ENCODE measurements around the gene TPM2.

The TPM2 gene

GRCh38 chr9:35689542-35690293 lies at the start of gene TPM2:
TPM2 (minus strand) TSS chr9:35689925; CDS start chr9:35689817, 108 bp downstream.
- DNase-seq = no peak

GRCh38 chr9:35738924-35739323 lies 49.2 kb upstream of the TPM2 start:
- no peak for DNase-seq

- DNase-seq = no peak
Observed at GRCh38 chr9:35738186-35738585, 48.5 kb upstream of the TPM2 start.

- DNase-seq = no peak
Observed at GRCh38 chr9:35737143-35737542, 47.4 kb upstream of the TPM2 start.

- DNase-seq = peak; percentile 58
Observed at GRCh38 chr9:35736201-35736633, 46.5 kb upstream of the TPM2 start.

- DNase-seq = no peak
Observed at GRCh38 chr9:35734096-35734495, 44.4 kb upstream of the TPM2 start.

GRCh38 chr9:35732800-35733541 lies 43.2 kb upstream of the TPM2 start:
- DNase-seq = no peak

- DNase-seq = peak; percentile 99
Observed at GRCh38 chr9:35732185-35732799, 42.6 kb upstream of the TPM2 start, which contains the start of the genes CREB3 and TLN1. CREB3 (plus strand) TSS chr9:35732666; CDS start chr9:35732773, 107 bp downstream. TLN1 (minus strand) TSS chr9:35732195; CDS start chr9:35725694, 6,501 bp downstream.

GRCh38 chr9:35731415-35732184 lies 41.9 kb upstream of the TPM2 start:
- no peak for DNase-seq

- no peak for DNase-seq
Observed at GRCh38 chr9:35730486-35730854, 40.7 kb upstream of the TPM2 start.

GRCh38 chr9:35729700-35730485 lies 40.2 kb upstream of the TPM2 start:
- no peak for DNase-seq

- no peak for DNase-seq
Observed at GRCh38 chr9:35729101-35729500, 39.4 kb upstream of the TPM2 start.

- no peak for DNase-seq
Observed at GRCh38 chr9:35728041-35728971, 38.6 kb upstream of the TPM2 start.

GRCh38 chr9:35727676-35728040 lies 37.9 kb upstream of the TPM2 start:
- no peak for DNase-seq

- no peak for DNase-seq
Observed at GRCh38 chr9:35726931-35727330, 37.2 kb upstream of the TPM2 start.

- DNase-seq = no peak
Observed at GRCh38 chr9:35725362-35725761, 35.6 kb upstream of the TPM2 start.

GRCh38 chr9:35723908-35724307 lies 34.2 kb upstream of the TPM2 start:
- DNase-seq = no peak

- no peak for DNase-seq
Observed at GRCh38 chr9:35723426-35723825, 33.7 kb upstream of the TPM2 start.

- DNase-seq = no peak
Observed at GRCh38 chr9:35719546-35719945, 29.8 kb upstream of the TPM2 start.

- no peak for DNase-seq
Observed at GRCh38 chr9:35718721-35719511, 29.2 kb upstream of the TPM2 start.
